Measurements from ENCODE around the gene TBC1D22B. TPM values are rescaled to one million over a fixed set of nuclear protein-coding genes. Genes with fewer than 3 reads are reported as not detected.

The TBC1D22B gene
- total and polyA plus RNA-seq, 9 of the 15 experiments (the other 6 are each of a cell fraction or from before 2014, with no cell fraction given): 4.8 to 24.2 (median 13.5) TPM

GRCh38 chr6:37314487-37315156, 57.0 kb downstream of the TBC1D22B start (continued):
- TF ChIP-seq TSHZ1 (CRISPR knock-in tag; IDR thresholded peaks at IDR 0.05) (peak; percentile 61; the same call in 1 of the 2 replicates), ZNF41 (CRISPR knock-in tag; conservative IDR thresholded peaks at IDR 0.05) (peak; percentile 72; the same call in 1 of the 2 replicates), FOXA3 (CRISPR knock-in tag; conservative IDR thresholded peaks at IDR 0.05 in 1 of 2, IDR thresholded peaks at IDR 0.05 in 1 of 2) (peak in 1 of 2 experiments; percentile 81; a peak in 2 of 4 replicates), ZNF263 (CRISPR knock-in tag; IDR thresholded peaks at IDR 0.05; ENCODE audit: borderline replicate concordance) (peak; percentile 80; the same call in 1 of the 2 replicates), NFIC (IDR thresholded peaks at IDR 0.05) (peak; percentile 91), ETV1 (tag; conservative IDR thresholded peaks at IDR 0.05; ENCODE audit: low read depth) (peak; percentile 94), ZNF431 (CRISPR knock-in tag; IDR thresholded peaks at IDR 0.05) (0 out of 2 replicates have a peak, but pooled peaks have one; percentile 74), NFATC3 (IDR thresholded peaks at IDR 0.05) (peak; percentile 96), TEAD4 (IDR thresholded peaks at IDR 0.05; ENCODE audit: low read length) (peak; percentile 98), TEAD4 (CRISPR knock-in tag; IDR thresholded peaks at IDR 0.05; ENCODE audit: borderline replicate concordance) (no peak), DIDO1 (tag; IDR thresholded peaks at IDR 0.05; ENCODE audit: low read depth) (0 out of 2 replicates have a peak, but pooled peaks have one; percentile 41), FOXP4 (CRISPR knock-in tag; IDR thresholded peaks at IDR 0.05; ENCODE audit: borderline replicate concordance) (no peak), PHF21A (IDR thresholded peaks at IDR 0.05; ENCODE audit: borderline replicate concordance, low read depth) (peak; percentile 36; the same call in 1 of the 2 replicates), PTTG1 (tag; IDR thresholded peaks at IDR 0.05; ENCODE audit: low read depth) (0 out of 2 replicates have a peak, but pooled peaks have one; percentile 31), CCAR2 (IDR thresholded peaks at IDR 0.05; ENCODE audit: low read depth, low read length) (0 out of 2 replicates have a peak, but pooled peaks have one; percentile 71), ZMIZ1 (IDR thresholded peaks at IDR 0.05; ENCODE audit: low read depth in 2 of 2, low read length in 2 of 2) (peak in 1 of 2 experiments; percentile 98; a peak in 2 of 4 replicates)
